ENCODE data around the gene R3HDM2. TPM values are rescaled to one million over a fixed set of nuclear protein-coding genes. Genes with fewer than 3 reads are reported as not detected.

Gene R3HDM2
- total RNA-seq, 2 experiments from 2014 or later = 25.8 to 47.2 TPM

DNA sequence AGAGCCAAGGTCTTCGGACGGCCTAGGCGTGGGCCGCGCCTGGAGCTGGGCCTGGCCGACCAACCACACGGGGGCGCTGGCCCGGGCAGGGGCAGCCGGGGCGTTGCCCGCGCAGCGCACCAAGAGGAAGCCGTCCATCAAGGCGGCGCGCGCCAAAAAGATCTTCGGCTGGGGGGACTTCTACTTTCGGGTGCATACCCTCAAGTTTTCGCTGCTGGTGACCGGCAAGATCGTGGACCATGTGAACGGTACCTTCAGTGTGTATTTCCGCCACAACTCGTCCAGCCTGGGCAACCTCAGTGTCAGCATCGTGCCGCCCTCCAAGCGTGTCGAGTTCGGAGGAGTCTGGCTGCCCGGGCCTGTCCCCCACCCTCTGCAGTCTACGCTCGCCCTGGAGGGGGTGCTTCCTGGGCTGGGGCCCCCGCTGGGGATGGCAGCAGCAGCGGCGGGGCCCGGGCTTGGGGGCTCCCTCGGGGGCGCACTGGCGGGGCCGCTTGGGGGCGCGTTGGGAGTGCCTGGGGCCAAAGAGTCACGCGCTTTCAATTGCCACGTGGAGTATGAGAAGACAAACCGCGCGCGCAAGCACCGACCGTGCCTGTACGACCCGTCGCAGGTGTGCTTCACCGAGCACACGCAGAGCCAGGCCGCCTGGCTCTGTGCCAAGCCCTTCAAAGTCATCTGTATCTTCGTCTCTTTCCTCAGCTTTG lies 205.7 kb downstream of the R3HDM2 start:
- Histone ChIP-seq H4K20me1 (ENCODE audit: insufficient read depth, low read length) (no peaks in the 10 kb centered on the region), H3K79me2 (ENCODE audit: insufficient read depth, low read depth, low read length) (peaks cover 7% of the 10 kb centered on the region; the same call in 1 of the 2 replicates), H3K9me3 (ENCODE audit: low read length) (no peaks in the 10 kb centered on the region), H2AFZ (ENCODE audit: low read length) (peak overlapping the region; percentile 65), H3K4me2 (ENCODE audit: low read length) (peak overlapping the region; percentile 88), H3K4me3 (ENCODE audit: low read depth, low read length, poor library complexity, severe bottlenecking) (no peak overlapping the region), H3K36me3 (ENCODE audit: insufficient read depth, low read length) (no peaks in the 10 kb centered on the region), H3K9me2 (ENCODE audit: insufficient read depth, low read length) (no peaks in the 10 kb centered on the region), H3K4me1 (ENCODE audit: insufficient read depth, low read length, poor library complexity, severe bottlenecking) (peaks cover 50% of the 10 kb centered on the region), H3K27ac (ENCODE audit: low read depth, low read length, poor library complexity, severe bottlenecking) (peak overlapping the region; percentile 18)
- ChIA-PET POLR2A (interaction anchor here (3.1 kb wide), 1 partner anchor 14 kb away, joined by 17 read pairs; no protein-coding TSS in a partner anchor), CTCF (ENCODE audit: unreplicated experiment) (interaction anchor here (0.5 kb wide), 1 partner anchor 11 kb away, joined by 3 read pairs; no protein-coding TSS in a partner anchor)
- intact Hi-C loops (cut with micrococcal nuclease; ENCODE audit: unreplicated experiment) = no loop called here
- TF ChIP-seq EZH2phosphoT487 (IDR thresholded peaks at IDR 0.05; ENCODE audit: borderline replicate concordance, low read depth, low read length) = no peak
- TF ChIP-seq, protein P1, sequence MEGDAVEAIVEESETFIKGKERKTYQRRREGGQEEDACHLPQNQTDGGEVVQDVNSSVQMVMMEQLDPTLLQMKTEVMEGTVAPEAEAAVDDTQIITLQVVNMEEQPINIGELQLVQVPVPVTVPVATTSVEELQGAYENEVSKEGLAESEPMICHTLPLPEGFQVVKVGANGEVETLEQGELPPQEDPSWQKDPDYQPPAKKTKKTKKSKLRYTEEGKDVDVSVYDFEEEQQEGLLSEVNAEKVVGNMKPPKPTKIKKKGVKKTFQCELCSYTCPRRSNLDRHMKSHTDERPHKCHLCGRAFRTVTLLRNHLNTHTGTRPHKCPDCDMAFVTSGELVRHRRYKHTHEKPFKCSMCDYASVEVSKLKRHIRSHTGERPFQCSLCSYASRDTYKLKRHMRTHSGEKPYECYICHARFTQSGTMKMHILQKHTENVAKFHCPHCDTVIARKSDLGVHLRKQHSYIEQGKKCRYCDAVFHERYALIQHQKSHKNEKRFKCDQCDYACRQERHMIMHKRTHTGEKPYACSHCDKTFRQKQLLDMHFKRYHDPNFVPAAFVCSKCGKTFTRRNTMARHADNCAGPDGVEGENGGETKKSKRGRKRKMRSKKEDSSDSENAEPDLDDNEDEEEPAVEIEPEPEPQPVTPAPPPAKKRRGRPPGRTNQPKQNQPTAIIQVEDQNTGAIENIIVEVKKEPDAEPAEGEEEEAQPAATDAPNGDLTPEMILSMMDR (conservative IDR thresholded peaks at IDR 0.05; ENCODE audit: low read length) = peak; percentile 79
- no TSS peak for BruUV-seq (replicated peaks)
- peak; percentile 87 for DNase-seq (ENCODE audit: low spot score)

DNA sequence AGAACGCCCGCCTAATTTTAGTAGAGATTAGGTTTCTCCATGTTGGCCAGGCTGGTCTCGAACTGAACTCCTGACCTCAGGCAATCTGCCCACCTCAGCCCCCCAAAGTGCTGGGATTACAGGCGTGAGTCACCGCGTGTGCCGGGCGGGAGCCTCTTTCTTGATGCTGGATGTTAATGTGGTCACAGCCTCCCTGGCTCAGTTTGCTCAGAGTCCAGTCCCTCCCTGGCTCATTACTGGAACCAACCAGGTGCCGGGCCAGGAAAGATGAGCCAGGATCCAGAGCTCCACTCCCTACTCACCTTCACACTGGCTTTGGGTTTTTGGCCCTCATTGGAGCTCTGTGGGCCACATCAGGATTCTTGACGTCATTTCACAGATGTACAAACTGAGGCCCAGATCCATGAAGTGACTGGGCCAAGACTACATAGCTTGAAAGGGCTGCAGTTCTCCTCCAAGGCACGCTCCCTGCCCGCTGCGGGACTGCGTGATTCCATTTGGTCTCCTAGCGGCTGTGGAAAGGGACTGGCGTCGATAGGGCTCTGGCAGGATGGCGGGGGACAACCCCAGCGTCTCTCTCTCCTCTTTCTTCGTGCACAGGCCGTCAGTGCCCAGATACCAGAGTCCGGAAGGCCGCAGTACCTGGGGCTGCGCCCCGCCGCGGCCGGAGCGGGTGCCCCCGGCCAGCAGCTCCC lies 206.4 kb downstream of the R3HDM2 start:
- no peaks in the 10 kb centered on the region for H4K20me1 ChIP-seq (ENCODE audit: insufficient read depth, low read length)
- TF ChIP-seq EZH2phosphoT487 (IDR thresholded peaks at IDR 0.05; ENCODE audit: borderline replicate concordance, low read depth, low read length) = no peak
- TF ChIP-seq, protein P1 (conservative IDR thresholded peaks at IDR 0.05; ENCODE audit: low read length) = no peak
- H3K36me3 ChIP-seq (ENCODE audit: insufficient read depth, low read length) = no peaks in the 10 kb centered on the region
- intact Hi-C loops (cut with micrococcal nuclease; ENCODE audit: unreplicated experiment) = no loop called here
- no peaks in the 10 kb centered on the region for H3K9me2 ChIP-seq (ENCODE audit: insufficient read depth, low read length)
- H3K27ac ChIP-seq (ENCODE audit: low read depth, low read length, poor library complexity, severe bottlenecking) = no peak overlapping the region
- H3K4me2 ChIP-seq (ENCODE audit: low read length) = no peak overlapping the region
- no TSS peak for BruUV-seq (replicated peaks)
- POLR2A ChIA-PET = no interaction called here
- no peaks in the 10 kb centered on the region; the same call in 1 of the 2 replicates for H3K79me2 ChIP-seq (ENCODE audit: insufficient read depth, low read depth, low read length)
- no peak for DNase-seq (ENCODE audit: low spot score)
- H3K4me1 ChIP-seq (ENCODE audit: insufficient read depth, low read length, poor library complexity, severe bottlenecking) = peaks cover 50% of the 10 kb centered on the region
- no peak overlapping the region for H3K4me3 ChIP-seq (ENCODE audit: low read depth, low read length, poor library complexity, severe bottlenecking)
- H3K9me3 ChIP-seq (ENCODE audit: low read length) = no peaks in the 10 kb centered on the region
- no peak overlapping the region for H2AFZ ChIP-seq (ENCODE audit: low read length)
- CTCF ChIA-PET (ENCODE audit: unreplicated experiment) = no interaction called here
